HG02610 (cell line): Measurements from ENCODE around the gene PPP1R15B.

Experiments
- ATAC-seq: cut with Tn5 transposase; IDR thresholded peaks from one replicate; pipeline ENCODE4 v1.9.1; 2021; ENCODE audit warnings: mild to moderate bottlenecking, moderate library complexity; ENCODE audit not compliant: unreplicated experiment

PPP1R15B gene

GRCh38 chr1:204404629-204405028, 7.0 kb downstream of the PPP1R15B start:
- ATAC-seq, result no peak

GRCh38 chr1:204402391-204402790, 9.2 kb downstream of the PPP1R15B start:
- no peak for ATAC-seq

- no peak for ATAC-seq
Measured at GRCh38 chr1:204401730-204402129, 9.9 kb downstream of the PPP1R15B start.

- ATAC-seq, result no peak
Measured at GRCh38 chr1:204400882-204401510, 10.6 kb downstream of the PPP1R15B start.

GRCh38 chr1:204398197-204399125, 13.2 kb downstream of the PPP1R15B start:
- ATAC-seq, result peak; percentile 64

GRCh38 chr1:204396015-204396583, 15.5 kb downstream of the PPP1R15B start:
- ATAC-seq, result no peak

GRCh38 chr1:204391629-204392028, 20.0 kb downstream of the PPP1R15B start:
- ATAC-seq, result no peak

- ATAC-seq, result no peak
Measured at GRCh38 chr1:204390751-204391466, 20.7 kb downstream of the PPP1R15B start.

GRCh38 chr1:204385727-204386126, 25.9 kb downstream of the PPP1R15B start:
- ATAC-seq, result no peak

- ATAC-seq, result no peak
Measured at GRCh38 chr1:204384636-204385352, 26.8 kb downstream of the PPP1R15B start.

GRCh38 chr1:204383163-204383904, 28.3 kb downstream of the PPP1R15B start:
- no peak for ATAC-seq

- no peak for ATAC-seq
Measured at GRCh38 chr1:204382714-204383083, 28.9 kb downstream of the PPP1R15B start.

GRCh38 chr1:204380293-204380831, 31.3 kb downstream of the PPP1R15B start:
- ATAC-seq, result no peak

GRCh38 chr1:204377800-204378668, 33.6 kb downstream of the PPP1R15B start:
- no peak for ATAC-seq

GRCh38 chr1:204376919-204377799, 34.5 kb downstream of the PPP1R15B start:
- ATAC-seq, result no peak

- ATAC-seq, result no peak
Measured at GRCh38 chr1:204376465-204376864, 35.2 kb downstream of the PPP1R15B start.

- no peak for ATAC-seq
Measured at GRCh38 chr1:204373911-204374310, 37.7 kb downstream of the PPP1R15B start.

GRCh38 chr1:204370176-204370575, 41.4 kb downstream of the PPP1R15B start:
- no peak for ATAC-seq
